Tibial nerve (tissue), 4 donors: Measurements from ENCODE around the gene METTL8.

Source experiments
- CTCF ChIP-seq, 5 experiments: fragments of 200-600 bp in 3 of 5; fragments of 450-650 bp in 2 of 5; sonication (generic) in 3 of 5; IDR thresholded peaks; one replicate each; pipeline ENCODE4 v1.5.1; 2016 to 2019; ENCODE audit warnings: antibody characterized with exemption in 5 of 5, mild to moderate bottlenecking in 3 of 5, moderate library complexity in 2 of 5
- EP300 ChIP-seq, 2 donors: sonication (generic); formaldehyde crosslinking; IDR thresholded peaks; one replicate each; pipeline ENCODE4 v1.6.1; 2017; ENCODE audit warnings: antibody characterized with exemption in 2 of 2, mild to moderate bottlenecking in 1 of 2
- POLR2A ChIP-seq, 2 donors: fragments of 450-650 bp; IDR thresholded peaks; one replicate each; pipeline ENCODE4 v1.6.1; 2017; ENCODE audit warnings: antibody characterized with exemption in 2 of 2, mild to moderate bottlenecking in 2 of 2, moderate library complexity in 2 of 2

GRCh38 chr2:171459498-171459897, 25.7 kb upstream of the METTL8 start:
- TF ChIP-seq CTCF (IDR thresholded peaks at IDR 0.05) (no peak), POLR2A (IDR thresholded peaks at IDR 0.05) (no peak), EP300 (IDR thresholded peaks at IDR 0.05) (no peak)
